ENCODE results near the gene MAPK8IP3. TPM values are rescaled to one million over a fixed set of nuclear protein-coding genes. Genes with fewer than 3 reads are reported as not detected.

The MAPK8IP3 gene
- total and polyA plus RNA-seq, 2 donors (not counting 1 experiment from before 2014, with no cell fraction given): 249 to 340 TPM

GRCh38 chr16:1740234-1740633 is 34.2 kb downstream of the MAPK8IP3 start:
- no peak for DNase-seq

More at GRCh38 chr16:1740234-1740633, 34.2 kb downstream of the MAPK8IP3 start:
- H3K27me3 ChIP-seq (replicated peaks in 1 of 4; ENCODE audit: control extremely low read depth in 1 of 4, control insufficient read depth in 3 of 4, insufficient read depth in 4 of 4, low read length in 3 of 4): no peaks in the 10 kb centered on the region
- peaks cover 0 to 42% (median 0%) of the 10 kb centered on the region in 3 donors for H3K9me3 ChIP-seq (ENCODE audit: control extremely low read depth in 1 of 3, control insufficient read depth in 2 of 3, insufficient read depth in 1 of 3, low read length in 2 of 3)
- H3K4me2 ChIP-seq (replicated peaks; ENCODE audit: low read depth, low read length, poor library complexity, severe bottlenecking): no peak overlapping the region
- H3K9me3 Mint-ChIP-seq (ENCODE audit: insufficient read depth): no peaks in the 10 kb centered on the region
- no peak overlapping the region for H3K4me3 ChIP-seq (ENCODE audit: control extremely low read depth in 1 of 5, extremely low read depth in 1 of 5, insufficient read depth in 1 of 5, low read depth in 2 of 5, low read length in 4 of 5)
- no peak overlapping the region for H3K27ac ChIP-seq (ENCODE audit: low read length in 2 of 2)
- no peaks in the 10 kb centered on the region for H3K27me3 Mint-ChIP-seq
- no peak overlapping the region for H3K4me3 Mint-ChIP-seq
- no peak overlapping the region for H2AFZ ChIP-seq (ENCODE audit: insufficient read depth, low read depth, low read length, poor library complexity, severe bottlenecking)
- H3K79me2 ChIP-seq (ENCODE audit: control insufficient read depth, insufficient read depth, low read length): peaks cover 49% of the 10 kb centered on the region
- TF ChIP-seq EZH2 (IDR thresholded peaks at IDR 0.05; ENCODE audit: borderline replicate concordance, insufficient read depth, low read depth, low read length, poor library complexity, severe bottlenecking) (no peak), CTCF (IDR thresholded peaks at IDR 0.05) (no peak)
- ChIA-PET POLR2A (no interaction called here), CTCF (no interaction called here)
- no peak overlapping the region for H3K27ac Mint-ChIP-seq
- WGBS (ENCODE audit: insufficient coverage): 98% methylated on average over 33 of the region's 33 CpGs
- H3K36me3 ChIP-seq (replicated peaks in 1 of 2; ENCODE audit: control extremely low read depth in 1 of 2, control insufficient read depth in 1 of 2, extremely low read depth in 1 of 2, insufficient read depth in 2 of 2, low read length in 1 of 2): peaks cover 0 to 31% of the 10 kb centered on the region in 2 experiments
- ATAC-seq (ENCODE audit: low read depth): no peak
- no peak overlapping the region for H3K9ac ChIP-seq (ENCODE audit: low read length)
- no peaks in the 10 kb centered on the region for H3K4me1 ChIP-seq (ENCODE audit: control insufficient read depth in 2 of 2, insufficient read depth in 2 of 2, low read length in 2 of 2)
- no peaks in the 10 kb centered on the region for H3K4me1 Mint-ChIP-seq
- intact Hi-C loops (cut with micrococcal nuclease): no loop called here
- H4K20me1 ChIP-seq (ENCODE audit: control insufficient read depth, insufficient read depth, low read length, poor library complexity, severe bottlenecking): peaks cover 61% of the 10 kb centered on the region
